ENCODE data around the gene SSH2. TPM values are rescaled to one million over a fixed set of nuclear protein-coding genes. Genes with fewer than 3 reads are reported as not detected.

SSH2 gene
- total and polyA plus RNA-seq, 9 of the 15 experiments (the other 6 are each of a cell fraction or from before 2014, with no cell fraction given) = 3.9 to 16.1 (median 10.2) TPM

DNA sequence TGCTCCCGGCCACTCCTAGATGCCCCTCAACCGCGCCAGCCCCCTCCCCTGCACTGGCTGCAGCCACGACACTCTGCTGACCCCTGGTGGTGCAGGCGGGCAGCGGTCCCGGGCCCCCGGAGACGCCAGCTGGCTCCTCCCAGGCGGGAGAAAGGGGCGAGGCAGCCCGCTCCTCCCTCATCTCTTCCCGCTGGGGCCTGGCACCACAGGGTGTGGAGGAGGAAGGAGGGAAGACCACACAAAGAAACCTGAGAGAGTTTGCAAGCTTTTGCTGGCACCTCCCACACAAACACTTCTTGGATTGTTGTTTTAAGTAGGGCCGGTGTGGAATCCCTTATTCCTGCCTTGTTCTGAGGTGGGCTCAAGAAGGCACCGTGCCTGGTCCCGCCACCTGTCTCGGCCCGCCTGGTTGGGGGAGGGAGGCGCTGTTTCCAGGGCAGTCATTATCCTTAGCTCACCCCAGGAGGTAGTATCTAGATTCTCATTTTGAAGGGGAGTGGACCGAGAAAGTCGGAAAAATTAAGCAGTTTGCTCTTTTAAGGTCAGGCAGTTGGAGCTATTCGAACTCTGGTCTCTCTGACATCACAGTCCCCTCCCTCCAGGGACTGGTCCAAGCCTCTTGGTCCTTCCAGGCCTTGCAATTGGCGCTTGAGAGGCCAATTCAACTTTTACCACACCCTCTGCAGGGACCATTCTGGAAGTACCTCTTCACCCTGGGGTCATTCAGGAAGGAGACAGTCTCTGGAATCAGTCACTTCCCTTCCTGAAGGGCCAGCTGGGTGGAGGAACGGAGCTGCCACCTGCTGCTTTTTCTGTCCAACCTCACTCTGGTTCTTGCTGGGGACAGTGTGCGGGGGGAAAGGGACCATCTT is 338.1 kb downstream of the SSH2 start (continued):
- peak; percentile 45 for TF ChIP-seq RBFOX2 (IDR thresholded peaks at IDR 0.05; ENCODE audit: low read depth, low read length)
- peak; percentile 54 for TF ChIP-seq CREM (IDR thresholded peaks at IDR 0.05; ENCODE audit: low read depth)
- peak; percentile 94 for TF ChIP-seq TFAP4 (CRISPR knock-in tag; IDR thresholded peaks at IDR 0.05; ENCODE audit: borderline replicate concordance)
- no peak for TF ChIP-seq CBX8 (IDR thresholded peaks at IDR 0.05; ENCODE audit: borderline replicate concordance, extremely low read depth, low read depth, low read length, poor library complexity, severe bottlenecking)
- 0 out of 2 replicates have a peak, but pooled peaks have one; percentile 24 for TF ChIP-seq HMGXB4 (CRISPR knock-in tag; IDR thresholded peaks at IDR 0.05)
- no peak for TF ChIP-seq PCBP2 (IDR thresholded peaks at IDR 0.05; ENCODE audit: low read depth, low read length, poor library complexity, severe bottlenecking)
- TF ChIP-seq HDGF (IDR thresholded peaks at IDR 0.05) = no peak
- TF ChIP-seq CTBP1 (IDR thresholded peaks at IDR 0.05; ENCODE audit: borderline replicate concordance) = peak; percentile 88
- TF ChIP-seq RAD21 (CRISPR knock-in tag; conservative IDR thresholded peaks at IDR 0.05 in 1 of 2, IDR thresholded peaks at IDR 0.05 in 1 of 2) = peak; percentile 78 to 89
- TF ChIP-seq, protein P1, sequence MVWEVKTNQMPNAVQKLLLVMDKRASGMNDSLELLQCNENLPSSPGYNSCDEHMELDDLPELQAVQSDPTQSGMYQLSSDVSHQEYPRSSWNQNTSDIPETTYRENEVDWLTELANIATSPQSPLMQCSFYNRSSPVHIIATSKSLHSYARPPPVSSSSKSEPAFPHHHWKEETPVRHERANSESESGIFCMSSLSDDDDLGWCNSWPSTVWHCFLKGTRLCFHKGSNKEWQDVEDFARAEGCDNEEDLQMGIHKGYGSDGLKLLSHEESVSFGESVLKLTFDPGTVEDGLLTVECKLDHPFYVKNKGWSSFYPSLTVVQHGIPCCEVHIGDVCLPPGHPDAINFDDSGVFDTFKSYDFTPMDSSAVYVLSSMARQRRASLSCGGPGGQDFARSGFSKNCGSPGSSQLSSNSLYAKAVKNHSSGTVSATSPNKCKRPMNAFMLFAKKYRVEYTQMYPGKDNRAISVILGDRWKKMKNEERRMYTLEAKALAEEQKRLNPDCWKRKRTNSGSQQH (CRISPR knock-in tag; IDR thresholded peaks at IDR 0.05) = no peak
- TF ChIP-seq MCM3 (IDR thresholded peaks at IDR 0.05) = no peak
- no peak for TF ChIP-seq SREBF1 (IDR thresholded peaks at IDR 0.05; ENCODE audit: borderline replicate concordance, low read depth, low read length)
- TF ChIP-seq TCF7L2 (IDR thresholded peaks at IDR 0.05; ENCODE audit: low read depth, low read length) = no peak
- TF ChIP-seq ZC3H11A (IDR thresholded peaks at IDR 0.05; ENCODE audit: low read depth, low read length) = no peak
- TF ChIP-seq ZNF133 (CRISPR knock-in tag; IDR thresholded peaks at IDR 0.05) = no peak
- TF ChIP-seq, protein P2, sequence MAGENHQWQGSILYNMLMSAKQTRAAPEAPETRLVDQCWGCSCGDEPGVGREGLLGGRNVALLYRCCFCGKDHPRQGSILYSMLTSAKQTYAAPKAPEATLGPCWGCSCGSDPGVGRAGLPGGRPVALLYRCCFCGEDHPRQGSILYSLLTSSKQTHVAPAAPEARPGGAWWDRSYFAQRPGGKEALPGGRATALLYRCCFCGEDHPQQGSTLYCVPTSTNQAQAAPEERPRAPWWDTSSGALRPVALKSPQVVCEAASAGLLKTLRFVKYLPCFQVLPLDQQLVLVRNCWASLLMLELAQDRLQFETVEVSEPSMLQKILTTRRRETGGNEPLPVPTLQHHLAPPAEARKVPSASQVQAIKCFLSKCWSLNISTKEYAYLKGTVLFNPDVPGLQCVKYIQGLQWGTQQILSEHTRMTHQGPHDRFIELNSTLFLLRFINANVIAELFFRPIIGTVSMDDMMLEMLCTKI (IDR thresholded peaks at IDR 0.05; ENCODE audit: partially characterized antibody) = no peak
- TF ChIP-seq HOMEZ (CRISPR knock-in tag; IDR thresholded peaks at IDR 0.05) = no peak
- peak; percentile 69; the same call in 1 of the 2 replicates for TF ChIP-seq STAG1 (CRISPR knock-in tag; IDR thresholded peaks at IDR 0.05; ENCODE audit: borderline replicate concordance)
- TF ChIP-seq GTF2F1 (IDR thresholded peaks at IDR 0.05; ENCODE audit: low read depth, low read length) = 0 out of 2 replicates have a peak, but pooled peaks have one; percentile 59
- TF ChIP-seq ZFP30 (CRISPR knock-in tag; IDR thresholded peaks at IDR 0.05; ENCODE audit: borderline replicate concordance) = no peak
